GM06990 (cell line): ENCODE measurements around the gene ARHGAP24.

ENCODE experiments used
- DNase-seq: peaks from one replicate; pipeline ENCODE4 v3.0.0-alpha.2; 2011; ENCODE audit not compliant: insufficient read length; ENCODE audit errors: extremely low read depth
- H3K27me3 ChIP-seq: replicated peaks from 2 replicates; pipeline ENCODE4 v1.6.0; 2011; ENCODE audit warnings: low read length; ENCODE audit not compliant: control insufficient read depth, insufficient read depth
- H3K36me3 ChIP-seq: 2 replicates; pipeline ENCODE4 v1.5.1; 2011; ENCODE audit warnings: low read length; ENCODE audit not compliant: control insufficient read depth, insufficient read depth
- H3K4me3 ChIP-seq: replicated peaks from 2 replicates; pipeline ENCODE4 v1.5.1; 2011; ENCODE audit warnings: low read depth, mild to moderate bottlenecking, control low read depth, low read length
- TF ChIP-seq, protein P1 (sequence below): IDR thresholded peaks from 2 replicates; pipeline ENCODE4 v1.5.1; 2011; ENCODE audit warnings: low read length, control low read depth, mild to moderate bottlenecking, inconsistent platforms; ENCODE audit not compliant: insufficient read depth, poor library complexity, severe bottlenecking

ARHGAP24 gene

DNA sequence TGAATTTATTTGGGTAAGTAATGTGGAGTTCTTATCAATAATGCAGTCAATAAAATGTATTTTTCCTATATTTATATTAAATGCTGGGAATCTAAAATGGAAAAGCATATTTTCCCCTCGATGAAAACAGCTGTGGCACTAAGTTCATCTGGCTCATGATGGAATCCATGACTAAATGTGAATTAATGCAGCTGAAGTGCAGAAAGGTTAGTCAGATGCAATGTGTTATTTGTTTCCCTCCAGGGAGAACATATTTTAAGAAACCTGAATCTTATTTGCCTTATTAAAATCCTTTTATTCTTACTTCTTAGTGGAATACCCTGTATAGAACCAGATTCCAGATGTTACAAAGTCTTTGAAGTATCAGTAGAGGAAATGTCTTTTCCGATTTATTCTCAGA is 247.9 kb downstream of the ARHGAP24 start:
- Histone ChIP-seq H3K36me3 (no peaks in the 10 kb centered on the region), H3K27me3 (no peaks in the 10 kb centered on the region), H3K4me3 (no peak overlapping the region)
- DNase-seq, result no peak
- TF ChIP-seq, protein P1, sequence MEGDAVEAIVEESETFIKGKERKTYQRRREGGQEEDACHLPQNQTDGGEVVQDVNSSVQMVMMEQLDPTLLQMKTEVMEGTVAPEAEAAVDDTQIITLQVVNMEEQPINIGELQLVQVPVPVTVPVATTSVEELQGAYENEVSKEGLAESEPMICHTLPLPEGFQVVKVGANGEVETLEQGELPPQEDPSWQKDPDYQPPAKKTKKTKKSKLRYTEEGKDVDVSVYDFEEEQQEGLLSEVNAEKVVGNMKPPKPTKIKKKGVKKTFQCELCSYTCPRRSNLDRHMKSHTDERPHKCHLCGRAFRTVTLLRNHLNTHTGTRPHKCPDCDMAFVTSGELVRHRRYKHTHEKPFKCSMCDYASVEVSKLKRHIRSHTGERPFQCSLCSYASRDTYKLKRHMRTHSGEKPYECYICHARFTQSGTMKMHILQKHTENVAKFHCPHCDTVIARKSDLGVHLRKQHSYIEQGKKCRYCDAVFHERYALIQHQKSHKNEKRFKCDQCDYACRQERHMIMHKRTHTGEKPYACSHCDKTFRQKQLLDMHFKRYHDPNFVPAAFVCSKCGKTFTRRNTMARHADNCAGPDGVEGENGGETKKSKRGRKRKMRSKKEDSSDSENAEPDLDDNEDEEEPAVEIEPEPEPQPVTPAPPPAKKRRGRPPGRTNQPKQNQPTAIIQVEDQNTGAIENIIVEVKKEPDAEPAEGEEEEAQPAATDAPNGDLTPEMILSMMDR, result no peak

DNA sequence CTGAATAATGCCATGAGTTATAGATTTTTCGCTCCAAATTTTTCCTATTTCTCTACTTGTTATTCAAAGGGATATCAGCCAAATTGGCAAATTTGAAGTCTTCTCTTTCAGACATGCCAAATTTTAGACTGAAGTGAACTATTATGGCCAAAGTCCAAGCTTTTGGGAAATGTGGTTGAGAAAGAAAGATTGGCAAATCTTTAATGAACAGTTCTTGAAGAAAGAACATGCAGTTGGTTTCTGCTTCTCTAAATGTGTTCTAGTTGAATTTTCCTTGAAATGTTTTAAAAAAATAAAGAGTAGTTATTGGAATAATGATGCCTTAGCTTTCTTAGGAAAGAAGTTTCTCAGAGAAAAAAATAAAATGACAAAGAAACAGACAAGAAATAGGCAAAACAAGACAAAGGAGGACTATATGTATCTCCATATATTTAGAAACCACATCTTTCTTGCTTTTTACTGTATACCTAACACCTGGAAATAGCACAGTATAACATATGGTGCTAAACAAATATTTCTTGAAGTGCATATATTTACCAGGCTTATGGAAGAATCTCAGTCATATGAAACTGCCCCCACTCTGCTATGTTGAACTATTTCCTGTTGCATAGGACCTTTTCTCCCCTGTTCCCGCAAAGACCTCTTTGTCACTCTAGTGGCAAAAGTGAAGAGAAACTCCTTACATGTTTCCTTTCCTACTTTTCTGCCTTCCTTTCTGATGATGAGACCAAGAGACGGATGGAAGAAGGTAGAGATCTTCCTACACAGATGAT is 250.0 kb downstream of the ARHGAP24 start:
- Histone ChIP-seq H3K36me3 (no peaks in the 10 kb centered on the region), H3K4me3 (no peak overlapping the region), H3K27me3 (no peaks in the 10 kb centered on the region)
- TF ChIP-seq, protein P1, result no peak
- no peak for DNase-seq

DNA sequence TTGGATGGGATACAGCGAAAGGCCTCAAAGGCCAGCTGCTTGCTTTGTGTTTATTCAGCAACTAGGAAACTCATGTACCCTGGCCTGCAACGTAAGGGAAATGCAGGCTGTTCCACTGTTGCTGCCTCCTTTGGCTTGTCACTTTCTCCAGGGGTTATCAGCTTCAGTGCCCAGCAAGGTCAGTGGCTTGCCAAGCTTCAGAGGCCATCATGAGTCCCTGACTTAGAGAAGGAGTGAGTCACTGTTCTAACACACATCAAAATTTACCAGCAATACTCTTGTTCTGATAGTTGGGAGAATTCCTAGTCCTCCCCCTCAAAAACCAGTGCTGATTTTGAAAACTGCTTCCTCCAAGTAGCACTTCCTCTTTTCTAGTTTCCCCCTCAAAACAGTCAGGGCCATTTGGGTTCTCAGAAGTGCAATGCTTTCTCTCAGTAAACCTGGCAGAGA is 250.8 kb downstream of the ARHGAP24 start:
- Histone ChIP-seq H3K27me3 (no peaks in the 10 kb centered on the region), H3K4me3 (no peak overlapping the region), H3K36me3 (no peaks in the 10 kb centered on the region)
- DNase-seq, result peak; percentile 43
- TF ChIP-seq, protein P1, result no peak

DNA sequence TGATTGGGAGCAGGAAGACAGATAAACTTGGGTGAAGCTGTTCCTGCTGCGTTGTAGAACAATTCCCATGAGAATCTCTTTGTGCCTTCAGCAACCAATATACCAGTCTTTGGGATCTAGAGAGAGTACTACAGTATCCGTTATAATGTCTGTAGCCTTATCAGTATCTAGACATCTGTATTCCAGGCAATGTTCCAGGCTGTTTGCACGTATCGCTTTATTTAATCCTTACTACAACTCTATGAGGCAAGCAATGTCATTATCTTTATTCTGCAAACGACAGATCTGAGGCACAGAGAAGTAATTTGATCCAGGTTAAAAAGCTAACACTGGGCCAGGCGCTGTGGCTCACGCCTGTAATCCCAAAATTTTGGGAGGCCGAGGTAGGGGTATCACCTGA is 251.6 kb downstream of the ARHGAP24 start:
- no peak for DNase-seq
- no peaks in the 10 kb centered on the region for H3K36me3 ChIP-seq
- no peak overlapping the region for H3K4me3 ChIP-seq
- TF ChIP-seq, protein P1, result no peak
- H3K27me3 ChIP-seq, result no peaks in the 10 kb centered on the region

DNA sequence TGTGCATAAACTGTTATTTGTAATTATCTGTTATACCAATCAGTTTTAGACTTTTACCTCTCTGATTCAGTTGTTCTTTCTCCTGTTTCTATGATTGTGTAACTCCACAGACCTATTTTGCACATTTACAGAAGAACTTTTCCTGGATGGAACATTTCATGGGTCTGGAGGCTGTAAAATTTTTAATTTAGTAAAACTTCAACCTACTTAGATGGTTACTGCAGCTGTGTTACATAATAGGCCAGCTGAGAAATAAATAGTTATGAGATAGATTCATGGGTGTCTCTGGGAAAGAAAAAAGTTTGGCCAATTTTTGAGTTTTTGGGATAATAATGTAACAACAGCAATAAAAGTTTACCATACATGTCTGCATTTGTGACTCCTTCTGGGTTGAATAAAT is 253.5 kb downstream of the ARHGAP24 start:
- no peak for DNase-seq
- TF ChIP-seq, protein P1, result no peak
- H3K27me3 ChIP-seq, result no peaks in the 10 kb centered on the region
- H3K4me3 ChIP-seq, result no peak overlapping the region
- no peaks in the 10 kb centered on the region for H3K36me3 ChIP-seq
